GM12872 (cell line): Measurements from ENCODE around the gene NT5C1B.

Experiments used
- CTCF ChIP-seq: IDR thresholded peaks from 3 replicates; pipeline ENCODE4 v1.5.1; 2011; ENCODE audit warnings: low read depth, mild to moderate bottlenecking, low read length, moderate library complexity; ENCODE audit not compliant: insufficient read depth

NT5C1B gene

GRCh38 chr2:18610651-18611050 lies 21.3 kb upstream of the NT5C1B start:
- TF ChIP-seq CTCF = no peak

GRCh38 chr2:18610090-18610489 lies 20.7 kb upstream of the NT5C1B start:
- TF ChIP-seq CTCF = no peak

- no peak for TF ChIP-seq CTCF
These were observed 15.7 kb upstream of the NT5C1B start for GRCh38 chr2:18605115-18605514.

- no peak for TF ChIP-seq CTCF
These were observed 15.1 kb upstream of the NT5C1B start for GRCh38 chr2:18604531-18604885.

GRCh38 chr2:18603854-18604530 lies 14.6 kb upstream of the NT5C1B start:
- TF ChIP-seq CTCF = no peak

- no peak for TF ChIP-seq CTCF
These were observed 12.9 kb upstream of the NT5C1B start for GRCh38 chr2:18602298-18602697.

GRCh38 chr2:18600255-18600613 lies 10.9 kb upstream of the NT5C1B start:
- no peak for TF ChIP-seq CTCF
